ENCODE data around the gene RAI2. TPM values are rescaled to one million over a fixed set of nuclear protein-coding genes. Genes with fewer than 3 reads are reported as not detected.
"Not testable (repeated sequence)": the region's sequence is repeated elsewhere in the genome, so short reads cannot be mapped to it uniquely, and the experiment has no call there.

The RAI2 gene
- total and polyA plus RNA-seq, 2 donors (not counting 1 experiment from before 2014, with no cell fraction given) = 0.91 to 2.1 TPM

GRCh38 chrX:17788439-17788838, 72.7 kb downstream of the RAI2 start:
- peak; percentile 24 to 47 for DNase-seq (ENCODE audit: low read depth in 2 of 2)

GRCh38 chrX:17787557-17787956, 73.5 kb downstream of the RAI2 start:
- Histone ChIP-seq H3K79me2 (ENCODE audit: control insufficient read depth, insufficient read depth, low read length) (no peaks in the 10 kb centered on the region), H2AFZ (ENCODE audit: low read length) (no peak overlapping the region), H4K20me1 (ENCODE audit: control insufficient read depth, extremely low read depth, insufficient read depth, low read length) (no peaks in the 10 kb centered on the region), H3K27me3 (ENCODE audit: control insufficient read depth, insufficient read depth, low read length) (no peaks in the 10 kb centered on the region), H3K4me2 (ENCODE audit: extremely low read depth, insufficient read depth, low read length) (no peak overlapping the region), H3K4me1 (ENCODE audit: control insufficient read depth, extremely low read depth, insufficient read depth, low read length) (no peaks in the 10 kb centered on the region), H3K36me3 (ENCODE audit: control insufficient read depth, insufficient read depth, low read length) (no peaks in the 10 kb centered on the region), H3K9me3 (ENCODE audit: control insufficient read depth, insufficient read depth, low read depth, low read length) (no peaks in the 10 kb centered on the region), H3K27ac (ENCODE audit: insufficient read depth, low read length) (no peak overlapping the region), H3K4me3 (replicated peaks in 1 of 4; ENCODE audit: control extremely low read depth in 1 of 4, insufficient read depth in 1 of 4, low read depth in 3 of 4, low read length in 4 of 4) (no peak overlapping the region), H3K9ac (ENCODE audit: insufficient read depth, low read length) (no peak overlapping the region)
- TF ChIP-seq EZH2 (IDR thresholded peaks at IDR 0.05; ENCODE audit: low read length, missing control alignments) (no peak), CTCF (conservative IDR thresholded peaks at IDR 0.05 in 1 of 2, IDR thresholded peaks at IDR 0.05 in 1 of 2; ENCODE audit: low read depth in 1 of 2, low read length in 2 of 2) (no peak)
- no peak for DNase-seq (ENCODE audit: low read depth in 2 of 2)

More at GRCh38 chrX:17788439-17788838, 72.7 kb downstream of the RAI2 start:
- no peak overlapping the region for H2AFZ ChIP-seq (ENCODE audit: low read length)
- H3K27me3 ChIP-seq (ENCODE audit: control insufficient read depth, insufficient read depth, low read length) = no peaks in the 10 kb centered on the region
- H3K4me3 ChIP-seq (replicated peaks in 1 of 4; ENCODE audit: control extremely low read depth in 1 of 4, insufficient read depth in 1 of 4, low read depth in 3 of 4, low read length in 4 of 4) = no peak overlapping the region
- H3K27ac ChIP-seq (ENCODE audit: insufficient read depth, low read length) = no peak overlapping the region
- H4K20me1 ChIP-seq (ENCODE audit: control insufficient read depth, extremely low read depth, insufficient read depth, low read length) = no peaks in the 10 kb centered on the region
- no peaks in the 10 kb centered on the region for H3K9me3 ChIP-seq (ENCODE audit: control insufficient read depth, insufficient read depth, low read depth, low read length)
- H3K9ac ChIP-seq (ENCODE audit: insufficient read depth, low read length) = no peak overlapping the region
- H3K4me2 ChIP-seq (ENCODE audit: extremely low read depth, insufficient read depth, low read length) = no peak overlapping the region
- peak; percentile 73 to 79 for TF ChIP-seq CTCF (conservative IDR thresholded peaks at IDR 0.05 in 1 of 2, IDR thresholded peaks at IDR 0.05 in 1 of 2; ENCODE audit: low read depth in 1 of 2, low read length in 2 of 2)
- no peak for TF ChIP-seq EZH2 (IDR thresholded peaks at IDR 0.05; ENCODE audit: low read length, missing control alignments)
- H3K79me2 ChIP-seq (ENCODE audit: control insufficient read depth, insufficient read depth, low read length) = no peaks in the 10 kb centered on the region
- no peaks in the 10 kb centered on the region for H3K4me1 ChIP-seq (ENCODE audit: control insufficient read depth, extremely low read depth, insufficient read depth, low read length)
- H3K36me3 ChIP-seq (ENCODE audit: control insufficient read depth, insufficient read depth, low read length) = no peaks in the 10 kb centered on the region

- not testable (repeated sequence) for H3K4me2 ChIP-seq (ENCODE audit: extremely low read depth, insufficient read depth, low read length); H3K79me2 ChIP-seq (ENCODE audit: control insufficient read depth, insufficient read depth, low read length); H2AFZ ChIP-seq (ENCODE audit: low read length)
Measured at GRCh38 chrX:17786554-17787347, 74.3 kb downstream of the RAI2 start.

More at GRCh38 chrX:17786554-17787347, 74.3 kb downstream of the RAI2 start:
- H3K27me3 ChIP-seq (ENCODE audit: control insufficient read depth, insufficient read depth, low read length); H4K20me1 ChIP-seq (ENCODE audit: control insufficient read depth, extremely low read depth, insufficient read depth, low read length); H3K9me3 ChIP-seq (ENCODE audit: control insufficient read depth, insufficient read depth, low read depth, low read length); H3K4me1 ChIP-seq (ENCODE audit: control insufficient read depth, extremely low read depth, insufficient read depth, low read length); DNase-seq (ENCODE audit: low read depth in 2 of 2); H3K4me3 ChIP-seq (replicated peaks in 1 of 4; ENCODE audit: control extremely low read depth in 1 of 4, insufficient read depth in 1 of 4, low read depth in 3 of 4, low read length in 4 of 4); H3K36me3 ChIP-seq (ENCODE audit: control insufficient read depth, insufficient read depth, low read length); H3K27ac ChIP-seq (ENCODE audit: insufficient read depth, low read length); H3K9ac ChIP-seq (ENCODE audit: insufficient read depth, low read length): not testable (repeated sequence)

All from fibroblast of lung (primary cell).